GM23338 (cell line): ENCODE results near the gene HCN2. TPM values are rescaled to one million over a fixed set of nuclear protein-coding genes. Genes with fewer than 3 reads are reported as not detected.
A peak's percentile ranks its signal among the peaks of the same experiment; 100 is the strongest.

ENCODE experiments used
- ATAC-seq: fragments of 200-7000 bp; cut with Tn5 transposase; 3 replicates; pipeline ENCODE4 v1.9.1; 2020
- DNase-seq: peaks from one replicate; pipeline ENCODE4 v3.0.0-alpha.2; 2015; ENCODE audit warnings: low spot score
- H2AFZ ChIP-seq: fragments of 200-600 bp; sonication (generic); 2 replicates; pipeline ENCODE4 v1.8.0; 2016; ENCODE audit warnings: antibody characterized with exemption, mild to moderate bottlenecking, moderate library complexity
- H3F3A ChIP-seq: fragments of 200-600 bp; sonication (generic); replicated peaks from 2 replicates; pipeline ENCODE4 v1.8.0; 2017; ENCODE audit warnings: antibody characterized with exemption, mixed run types, low read depth
- H3K27ac ChIP-seq: fragments of 200-600 bp; sonication (generic); 2 replicates; pipeline ENCODE4 v1.6.1; 2016; ENCODE audit warnings: low read depth
- H3K27me3 ChIP-seq: fragments of 200-600 bp; sonication (generic); 2 replicates; pipeline ENCODE4 v1.8.0; 2016; ENCODE audit warnings: mild to moderate bottlenecking, mixed run types, moderate library complexity; ENCODE audit not compliant: insufficient read depth
- H3K36me3 ChIP-seq: fragments of 200-600 bp; sonication (generic); 2 replicates; pipeline ENCODE4 v1.8.0; 2016; ENCODE audit warnings: mild to moderate bottlenecking; ENCODE audit not compliant: insufficient read depth
- H3K4me1 ChIP-seq: fragments of 200-600 bp; sonication (generic); 2 replicates; pipeline ENCODE4 v1.8.0; 2016; ENCODE audit warnings: mild to moderate bottlenecking, moderate library complexity; ENCODE audit not compliant: insufficient read depth
- H3K4me2 ChIP-seq: fragments of 200-600 bp; sonication (generic); 2 replicates; pipeline ENCODE4 v1.7.1; 2017; ENCODE audit warnings: mixed run types
- H3K4me3 ChIP-seq: fragments of 200-600 bp; sonication (generic); 2 replicates; pipeline ENCODE4 v1.6.1; 2016; ENCODE audit warnings: mixed run types
- H3K79me2 ChIP-seq: fragments of 200-600 bp; sonication (generic); replicated peaks from 2 replicates; pipeline ENCODE4 v1.8.0; 2017; ENCODE audit warnings: mild to moderate bottlenecking; ENCODE audit not compliant: insufficient read depth
- H3K9me2 ChIP-seq: fragments of 200-600 bp; sonication (generic); 2 replicates; pipeline ENCODE4 v1.8.0; 2017; ENCODE audit not compliant: insufficient read depth
- H4K20me1 ChIP-seq: fragments of 200-600 bp; sonication (generic); replicated peaks from 2 replicates; pipeline ENCODE4 v1.8.0; 2017; ENCODE audit warnings: mild to moderate bottlenecking; ENCODE audit not compliant: insufficient read depth
- H3K27ac Mint-ChIP-seq: 2 replicates; pipeline ENCODE4 v1.8.0; 2020; ENCODE audit warnings: inconsistent platforms, mild to moderate bottlenecking, moderate library complexity, mixed read lengths
- H3K27me3 Mint-ChIP-seq: 3 replicates; pipeline ENCODE4 v1.8.0; 2022; ENCODE audit warnings: low read depth, mild to moderate bottlenecking, moderate library complexity, mixed read lengths, inconsistent platforms; ENCODE audit not compliant: insufficient read depth, poor library complexity
- H3K36me3 Mint-ChIP-seq: 3 replicates; pipeline ENCODE4 v1.8.0; 2021; ENCODE audit warnings: low read depth, mild to moderate bottlenecking, inconsistent platforms, moderate library complexity, mixed read lengths
- H3K4me1 Mint-ChIP-seq: 3 replicates; pipeline ENCODE4 v1.8.0; 2020; ENCODE audit warnings: mild to moderate bottlenecking, inconsistent platforms, mixed read lengths
- H3K4me3 Mint-ChIP-seq: 3 replicates; pipeline ENCODE4 v1.8.0; 2021; ENCODE audit warnings: moderate library complexity, mild to moderate bottlenecking, inconsistent platforms, mixed read lengths
- H3K9me3 Mint-ChIP-seq: 3 replicates; pipeline ENCODE4 v1.8.0; 2020; ENCODE audit warnings: moderate library complexity, mild to moderate bottlenecking, inconsistent platforms, mixed read lengths
- CREB1 ChIP-seq: fragments of 250-450 bp; sonication (Bioruptor Pico); IDR thresholded peaks from 2 replicates; pipeline ENCODE4 v1.5.0; 2020; ENCODE audit warnings: low read depth, mild to moderate bottlenecking, moderate library complexity
- EZH2 ChIP-seq: fragments of 200-600 bp; sonication (generic); IDR thresholded peaks from one replicate; pipeline ENCODE4 v1.8.0; 2017; ENCODE audit warnings: antibody characterized with exemption, mild to moderate bottlenecking, low read depth; ENCODE audit not compliant: unreplicated experiment
- EZH2phosphoT487 ChIP-seq: fragments of 200-600 bp; sonication (generic); IDR thresholded peaks from one replicate; pipeline ENCODE4 v1.8.1; 2018; ENCODE audit warnings: antibody characterized with exemption; ENCODE audit not compliant: unreplicated experiment
- JUNB ChIP-seq: IDR thresholded peaks from one replicate; pipeline ENCODE4 v1.6.1; 2016; ENCODE audit warnings: antibody characterized with exemption; ENCODE audit not compliant: unreplicated experiment
- NANOG ChIP-seq: IDR thresholded peaks from 2 replicates; pipeline ENCODE4 v1.6.1; 2016; ENCODE audit warnings: antibody characterized with exemption, borderline replicate concordance
- POLR2AphosphoS5 ChIP-seq: IDR thresholded peaks from 2 replicates; pipeline ENCODE4 v1.6.1; 2016; ENCODE audit warnings: antibody characterized with exemption, low read depth
- STAT1 ChIP-seq: IDR thresholded peaks from one replicate; pipeline ENCODE4 v1.6.1; 2016; ENCODE audit warnings: antibody characterized with exemption; ENCODE audit not compliant: unreplicated experiment
- ZNF114 ChIP-seq: fragments of 250-450 bp; sonication (Bioruptor Pico); IDR thresholded peaks from 2 replicates; pipeline ENCODE4 v1.5.0; 2020; ENCODE audit warnings: mild to moderate bottlenecking, moderate library complexity
- ZNF331 ChIP-seq: fragments of 250-450 bp; sonication (Bioruptor Pico); IDR thresholded peaks from 2 replicates; pipeline ENCODE4 v1.5.0; 2020; ENCODE audit warnings: low read depth, mild to moderate bottlenecking, moderate library complexity
- polyA plus RNA-seq: library from polyadenylated mRNA; unstranded; fragments of >200 nt; fragmentation: Nextera tagmentation; extraction: Ambion mirVana; gene quantifications from 2 replicates; pipeline ENCODE4 v1.2.1, GENCODE V29; 2016
- total RNA-seq: library from RNA; depleted of rRNA; stranded (reverse); fragments of >200 nt; shearing (Covaris generic); gene quantifications from 2 replicates; pipeline ENCODE4 v1.2.3, GENCODE V29; 2014
- TF ChIP-seq, protein P1 (sequence below): IDR thresholded peaks from one replicate; pipeline ENCODE4 v1.6.1; 2018; ENCODE audit warnings: antibody characterized with exemption; ENCODE audit not compliant: unreplicated experiment
- TF ChIP-seq, protein P2 (sequence below): IDR thresholded peaks from 2 replicates; pipeline ENCODE4 v1.6.1; 2016; ENCODE audit warnings: antibody characterized with exemption
- TF ChIP-seq, protein P3 (sequence below), 2 experiments: fragments of 200-600 bp in 1 of 2; sonication (generic) in 1 of 2; conservative IDR thresholded peaks; 2 replicates each; pipeline versions ENCODE4 v1.5.1 to v1.6.1; 2016 to 2017; ENCODE audit warnings: antibody characterized with exemption in 2 of 2, low read depth in 2 of 2, mild to moderate bottlenecking in 2 of 2, moderate library complexity in 1 of 2
- TF ChIP-seq, protein P4 (sequence below): fragments of 250-450 bp; sonication (Bioruptor Pico); IDR thresholded peaks from 2 replicates; pipeline ENCODE4 v1.5.0; 2020; ENCODE audit warnings: mild to moderate bottlenecking, moderate library complexity

The HCN2 gene
- total and polyA plus RNA-seq, 2 experiments from 2014 or later = 0.06 to 2.9 TPM

DNA sequence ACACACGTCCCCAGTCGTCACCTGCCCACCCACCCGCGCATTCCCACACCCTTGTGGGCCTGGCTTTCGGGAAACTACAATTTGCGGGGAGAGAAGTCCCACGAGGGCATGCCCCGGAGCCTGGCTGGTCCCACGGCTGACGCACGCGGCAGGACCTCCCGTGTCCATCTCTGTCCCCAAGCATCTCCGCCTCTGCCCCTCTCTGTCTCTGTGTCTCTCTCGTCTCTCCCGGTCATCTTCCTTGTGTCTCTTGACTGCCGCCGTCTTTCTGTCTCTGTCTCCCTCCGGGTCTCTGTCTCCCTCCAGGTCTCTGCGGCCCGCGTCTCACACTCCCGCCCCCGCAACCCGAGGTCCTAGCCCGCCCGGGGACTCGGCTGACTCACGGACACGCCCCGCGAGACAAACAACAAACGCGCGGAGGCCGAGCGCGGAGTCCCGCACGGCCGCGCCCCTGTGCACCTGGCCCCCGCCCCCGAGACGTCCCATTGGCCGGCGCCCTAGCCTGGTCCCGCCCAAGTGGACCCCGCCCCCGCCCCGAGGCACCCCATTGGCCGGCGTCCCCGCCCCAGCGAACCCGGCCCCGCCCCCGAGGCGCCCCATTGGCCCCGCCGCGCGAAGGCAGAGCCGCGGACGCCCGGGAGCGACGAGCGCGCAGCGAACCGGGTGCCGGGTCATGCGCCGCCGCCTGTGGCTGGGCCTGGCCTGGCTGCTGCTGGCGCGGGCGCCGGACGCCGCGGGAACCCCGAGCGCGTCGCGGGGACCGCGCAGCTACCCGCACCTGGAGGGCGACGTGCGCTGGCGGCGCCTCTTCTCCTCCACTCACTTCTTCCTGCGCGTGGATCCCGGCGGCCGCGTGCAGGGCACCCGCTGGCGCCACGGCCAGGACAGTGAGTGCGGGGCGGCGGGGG, 49.8 kb downstream of the HCN2 start, which contains the start of gene FGF22:
Gene FGF22, plus strand, starts transcription at position 627 of the 908 bp plus-strand sequence. Its CDS starts 47 bp downstream, at position 674.
- Mint-ChIP-seq H3K27me3 (peaks cover 32% of the 10 kb centered on the region), H3K4me1 (peaks cover 4% of the 10 kb centered on the region; the same call in 2 of the 3 replicates), H3K9me3 (no peaks in the 10 kb centered on the region; the same call in 2 of the 3 replicates), H3K4me3 (peak within 1 kb of the TSS; percentile 75), H3K36me3 (peaks cover 3% of the 10 kb centered on the region; the same call in 1 of the 3 replicates), H3K27ac (no peak within 1 kb of the TSS)
- Histone ChIP-seq H2AFZ (peak within 1 kb of the TSS; percentile 98), H3K27me3 (peaks cover 9% of the 10 kb centered on the region; the same call in 1 of the 2 replicates), H3F3A (no peaks in the 10 kb centered on the region), H3K27ac (no peak within 1 kb of the TSS), H4K20me1 (no peaks in the 10 kb centered on the region; the same call in 1 of the 2 replicates), H3K9me2 (no peaks in the 10 kb centered on the region), H3K4me3 (peak within 1 kb of the TSS; percentile 59), H3K36me3 (no peaks in the 10 kb centered on the region), H3K79me2 (no peaks in the 10 kb centered on the region), H3K4me1 (no peaks in the 10 kb centered on the region), H3K4me2 (peak within 1 kb of the TSS; percentile 81)
- ATAC-seq = peak; percentile 85
- peak; percentile 96 for DNase-seq
- TF ChIP-seq JUNB = no peak
- TF ChIP-seq, protein P1, sequence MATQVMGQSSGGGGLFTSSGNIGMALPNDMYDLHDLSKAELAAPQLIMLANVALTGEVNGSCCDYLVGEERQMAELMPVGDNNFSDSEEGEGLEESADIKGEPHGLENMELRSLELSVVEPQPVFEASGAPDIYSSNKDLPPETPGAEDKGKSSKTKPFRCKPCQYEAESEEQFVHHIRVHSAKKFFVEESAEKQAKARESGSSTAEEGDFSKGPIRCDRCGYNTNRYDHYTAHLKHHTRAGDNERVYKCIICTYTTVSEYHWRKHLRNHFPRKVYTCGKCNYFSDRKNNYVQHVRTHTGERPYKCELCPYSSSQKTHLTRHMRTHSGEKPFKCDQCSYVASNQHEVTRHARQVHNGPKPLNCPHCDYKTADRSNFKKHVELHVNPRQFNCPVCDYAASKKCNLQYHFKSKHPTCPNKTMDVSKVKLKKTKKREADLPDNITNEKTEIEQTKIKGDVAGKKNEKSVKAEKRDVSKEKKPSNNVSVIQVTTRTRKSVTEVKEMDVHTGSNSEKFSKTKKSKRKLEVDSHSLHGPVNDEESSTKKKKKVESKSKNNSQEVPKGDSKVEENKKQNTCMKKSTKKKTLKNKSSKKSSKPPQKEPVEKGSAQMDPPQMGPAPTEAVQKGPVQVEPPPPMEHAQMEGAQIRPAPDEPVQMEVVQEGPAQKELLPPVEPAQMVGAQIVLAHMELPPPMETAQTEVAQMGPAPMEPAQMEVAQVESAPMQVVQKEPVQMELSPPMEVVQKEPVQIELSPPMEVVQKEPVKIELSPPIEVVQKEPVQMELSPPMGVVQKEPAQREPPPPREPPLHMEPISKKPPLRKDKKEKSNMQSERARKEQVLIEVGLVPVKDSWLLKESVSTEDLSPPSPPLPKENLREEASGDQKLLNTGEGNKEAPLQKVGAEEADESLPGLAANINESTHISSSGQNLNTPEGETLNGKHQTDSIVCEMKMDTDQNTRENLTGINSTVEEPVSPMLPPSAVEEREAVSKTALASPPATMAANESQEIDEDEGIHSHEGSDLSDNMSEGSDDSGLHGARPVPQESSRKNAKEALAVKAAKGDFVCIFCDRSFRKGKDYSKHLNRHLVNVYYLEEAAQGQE = no peak
- TF ChIP-seq ZNF331 = no peak
- TF ChIP-seq POLR2AphosphoS5 = no peak
- no peak for TF ChIP-seq NANOG
- no peak for TF ChIP-seq ZNF114
- TF ChIP-seq EZH2phosphoT487 = no peak
- TF ChIP-seq EZH2 = no peak
- TF ChIP-seq, protein P2, sequence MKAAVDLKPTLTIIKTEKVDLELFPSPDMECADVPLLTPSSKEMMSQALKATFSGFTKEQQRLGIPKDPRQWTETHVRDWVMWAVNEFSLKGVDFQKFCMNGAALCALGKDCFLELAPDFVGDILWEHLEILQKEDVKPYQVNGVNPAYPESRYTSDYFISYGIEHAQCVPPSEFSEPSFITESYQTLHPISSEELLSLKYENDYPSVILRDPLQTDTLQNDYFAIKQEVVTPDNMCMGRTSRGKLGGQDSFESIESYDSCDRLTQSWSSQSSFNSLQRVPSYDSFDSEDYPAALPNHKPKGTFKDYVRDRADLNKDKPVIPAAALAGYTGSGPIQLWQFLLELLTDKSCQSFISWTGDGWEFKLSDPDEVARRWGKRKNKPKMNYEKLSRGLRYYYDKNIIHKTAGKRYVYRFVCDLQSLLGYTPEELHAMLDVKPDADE = no peak
- TF ChIP-seq STAT1 = no peak
- no peak for TF ChIP-seq CREB1 (CRISPR knock-in tag)
- TF ChIP-seq, protein P3, sequence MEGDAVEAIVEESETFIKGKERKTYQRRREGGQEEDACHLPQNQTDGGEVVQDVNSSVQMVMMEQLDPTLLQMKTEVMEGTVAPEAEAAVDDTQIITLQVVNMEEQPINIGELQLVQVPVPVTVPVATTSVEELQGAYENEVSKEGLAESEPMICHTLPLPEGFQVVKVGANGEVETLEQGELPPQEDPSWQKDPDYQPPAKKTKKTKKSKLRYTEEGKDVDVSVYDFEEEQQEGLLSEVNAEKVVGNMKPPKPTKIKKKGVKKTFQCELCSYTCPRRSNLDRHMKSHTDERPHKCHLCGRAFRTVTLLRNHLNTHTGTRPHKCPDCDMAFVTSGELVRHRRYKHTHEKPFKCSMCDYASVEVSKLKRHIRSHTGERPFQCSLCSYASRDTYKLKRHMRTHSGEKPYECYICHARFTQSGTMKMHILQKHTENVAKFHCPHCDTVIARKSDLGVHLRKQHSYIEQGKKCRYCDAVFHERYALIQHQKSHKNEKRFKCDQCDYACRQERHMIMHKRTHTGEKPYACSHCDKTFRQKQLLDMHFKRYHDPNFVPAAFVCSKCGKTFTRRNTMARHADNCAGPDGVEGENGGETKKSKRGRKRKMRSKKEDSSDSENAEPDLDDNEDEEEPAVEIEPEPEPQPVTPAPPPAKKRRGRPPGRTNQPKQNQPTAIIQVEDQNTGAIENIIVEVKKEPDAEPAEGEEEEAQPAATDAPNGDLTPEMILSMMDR (conservative IDR thresholded peaks at IDR 0.05; ENCODE audit: low read depth in 2 of 2) = no peak
- TF ChIP-seq, protein P4, sequence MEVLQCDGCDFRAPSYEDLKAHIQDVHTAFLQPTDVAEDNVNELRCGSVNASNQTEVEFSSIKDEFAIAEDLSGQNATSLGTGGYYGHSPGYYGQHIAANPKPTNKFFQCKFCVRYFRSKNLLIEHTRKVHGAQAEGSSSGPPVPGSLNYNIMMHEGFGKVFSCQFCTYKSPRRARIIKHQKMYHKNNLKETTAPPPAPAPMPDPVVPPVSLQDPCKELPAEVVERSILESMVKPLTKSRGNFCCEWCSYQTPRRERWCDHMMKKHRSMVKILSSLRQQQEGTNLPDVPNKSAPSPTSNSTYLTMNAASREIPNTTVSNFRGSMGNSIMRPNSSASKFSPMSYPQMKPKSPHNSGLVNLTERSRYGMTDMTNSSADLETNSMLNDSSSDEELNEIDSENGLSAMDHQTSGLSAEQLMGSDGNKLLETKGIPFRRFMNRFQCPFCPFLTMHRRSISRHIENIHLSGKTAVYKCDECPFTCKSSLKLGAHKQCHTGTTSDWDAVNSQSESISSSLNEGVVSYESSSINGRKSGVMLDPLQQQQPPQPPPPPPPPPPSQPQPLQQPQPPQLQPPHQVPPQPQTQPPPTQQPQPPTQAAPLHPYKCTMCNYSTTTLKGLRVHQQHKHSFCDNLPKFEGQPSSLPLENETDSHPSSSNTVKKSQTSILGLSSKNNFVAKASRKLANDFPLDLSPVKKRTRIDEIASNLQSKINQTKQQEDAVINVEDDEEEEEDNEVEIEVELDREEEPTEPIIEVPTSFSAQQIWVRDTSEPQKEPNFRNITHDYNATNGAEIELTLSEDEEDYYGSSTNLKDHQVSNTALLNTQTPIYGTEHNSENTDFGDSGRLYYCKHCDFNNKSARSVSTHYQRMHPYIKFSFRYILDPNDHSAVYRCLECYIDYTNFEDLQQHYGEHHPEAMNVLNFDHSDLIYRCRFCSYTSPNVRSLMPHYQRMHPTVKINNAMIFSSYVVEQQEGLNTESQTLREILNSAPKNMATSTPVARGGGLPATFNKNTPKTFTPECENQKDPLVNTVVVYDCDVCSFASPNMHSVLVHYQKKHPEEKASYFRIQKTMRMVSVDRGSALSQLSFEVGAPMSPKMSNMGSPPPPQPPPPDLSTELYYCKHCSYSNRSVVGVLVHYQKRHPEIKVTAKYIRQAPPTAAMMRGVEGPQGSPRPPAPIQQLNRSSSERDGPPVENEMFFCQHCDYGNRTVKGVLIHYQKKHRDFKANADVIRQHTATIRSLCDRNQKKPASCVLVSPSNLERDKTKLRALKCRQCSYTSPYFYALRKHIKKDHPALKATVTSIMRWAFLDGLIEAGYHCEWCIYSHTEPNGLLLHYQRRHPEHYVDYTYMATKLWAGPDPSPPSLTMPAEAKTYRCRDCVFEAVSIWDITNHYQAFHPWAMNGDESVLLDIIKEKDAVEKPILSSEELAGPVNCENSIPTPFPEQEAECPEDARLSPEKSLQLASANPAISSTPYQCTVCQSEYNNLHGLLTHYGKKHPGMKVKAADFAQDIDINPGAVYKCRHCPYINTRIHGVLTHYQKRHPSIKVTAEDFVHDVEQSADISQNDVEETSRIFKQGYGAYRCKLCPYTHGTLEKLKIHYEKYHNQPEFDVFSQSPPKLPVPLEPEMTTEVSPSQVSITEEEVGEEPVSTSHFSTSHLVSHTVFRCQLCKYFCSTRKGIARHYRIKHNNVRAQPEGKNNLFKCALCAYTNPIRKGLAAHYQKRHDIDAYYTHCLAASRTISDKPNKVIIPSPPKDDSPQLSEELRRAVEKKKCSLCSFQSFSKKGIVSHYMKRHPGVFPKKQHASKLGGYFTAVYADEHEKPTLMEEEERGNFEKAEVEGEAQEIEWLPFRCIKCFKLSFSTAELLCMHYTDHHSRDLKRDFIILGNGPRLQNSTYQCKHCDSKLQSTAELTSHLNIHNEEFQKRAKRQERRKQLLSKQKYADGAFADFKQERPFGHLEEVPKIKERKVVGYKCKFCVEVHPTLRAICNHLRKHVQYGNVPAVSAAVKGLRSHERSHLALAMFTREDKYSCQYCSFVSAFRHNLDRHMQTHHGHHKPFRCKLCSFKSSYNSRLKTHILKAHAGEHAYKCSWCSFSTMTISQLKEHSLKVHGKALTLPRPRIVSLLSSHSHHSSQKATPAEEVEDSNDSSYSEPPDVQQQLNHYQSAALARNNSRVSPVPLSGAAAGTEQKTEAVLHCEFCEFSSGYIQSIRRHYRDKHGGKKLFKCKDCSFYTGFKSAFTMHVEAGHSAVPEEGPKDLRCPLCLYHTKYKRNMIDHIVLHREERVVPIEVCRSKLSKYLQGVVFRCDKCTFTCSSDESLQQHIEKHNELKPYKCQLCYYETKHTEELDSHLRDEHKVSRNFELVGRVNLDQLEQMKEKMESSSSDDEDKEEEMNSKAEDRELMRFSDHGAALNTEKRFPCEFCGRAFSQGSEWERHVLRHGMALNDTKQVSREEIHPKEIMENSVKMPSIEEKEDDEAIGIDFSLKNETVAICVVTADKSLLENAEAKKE = no peak
